NCI-H1417 treated with DMSO at 0.1 percent for 48 hours (cell line): ENCODE results near the gene MGAT5.

Experiments used
- DNase-seq: peaks from one replicate; lab custom pipeline; 2025; lab: John Stamatoyannopoulos, UW

Gene MGAT5

GRCh38 chr2:134231301-134231964 is 22.4 kb upstream of the MGAT5 start:
- DNase-seq, result no peak

- DNase-seq, result no peak
These were observed 21.9 kb upstream of the MGAT5 start for GRCh38 chr2:134231965-134232340.

- DNase-seq, result no peak
These were observed 21.4 kb upstream of the MGAT5 start for GRCh38 chr2:134232461-134232860.

GRCh38 chr2:134232868-134233727 is 20.8 kb upstream of the MGAT5 start:
- no peak for DNase-seq

- no peak for DNase-seq
These were observed 20.1 kb upstream of the MGAT5 start for GRCh38 chr2:134233728-134234136.

- no peak for DNase-seq
These were observed 19.3 kb upstream of the MGAT5 start for GRCh38 chr2:134234535-134234934.

- DNase-seq, result no peak
These were observed 18.2 kb upstream of the MGAT5 start for GRCh38 chr2:134235510-134236144.

GRCh38 chr2:134238371-134238770 is 15.5 kb upstream of the MGAT5 start:
- DNase-seq, result no peak

GRCh38 chr2:134240061-134240460 is 13.8 kb upstream of the MGAT5 start:
- DNase-seq, result no peak

- DNase-seq, result no peak
These were observed 12.0 kb upstream of the MGAT5 start for GRCh38 chr2:134241911-134242310.

GRCh38 chr2:134243244-134243643 is 10.6 kb upstream of the MGAT5 start:
- DNase-seq, result no peak

- no peak for DNase-seq
These were observed 9.8 kb upstream of the MGAT5 start for GRCh38 chr2:134244086-134244485.

- no peak for DNase-seq
These were observed 9.3 kb upstream of the MGAT5 start for GRCh38 chr2:134244587-134244986.

GRCh38 chr2:134245340-134245984 is 8.4 kb upstream of the MGAT5 start:
- DNase-seq, result peak; percentile 8

GRCh38 chr2:134246154-134246874 is 7.6 kb upstream of the MGAT5 start:
- no peak for DNase-seq

- DNase-seq, result no peak
These were observed 6.2 kb upstream of the MGAT5 start for GRCh38 chr2:134247679-134248078.

- no peak for DNase-seq
These were observed 5.0 kb upstream of the MGAT5 start for GRCh38 chr2:134248913-134249312.

GRCh38 chr2:134249755-134250154 is 4.1 kb upstream of the MGAT5 start:
- no peak for DNase-seq

GRCh38 chr2:134250840-134251461 is 2.9 kb upstream of the MGAT5 start:
- no peak for DNase-seq

- DNase-seq, result no peak
These were observed 1.7 kb upstream of the MGAT5 start for GRCh38 chr2:134252092-134252750.
